ENCODE measurements around the gene C14orf180.

C14orf180 gene

GRCh38 chr14:104545942-104546501, 33.5 kb upstream of the C14orf180 start:
- no peak overlapping the region for H3K9ac ChIP-seq (ENCODE audit: low read length)
- H3K9me3 ChIP-seq (ENCODE audit: insufficient read depth, low read length) = no peaks in the 10 kb centered on the region
- no peaks in the 10 kb centered on the region for H3K79me2 ChIP-seq (ENCODE audit: low read length)
- H3K27ac ChIP-seq (ENCODE audit: low read length) = no peak overlapping the region
- no peaks in the 10 kb centered on the region for H3K36me3 ChIP-seq (replicated peaks; ENCODE audit: low read depth, low read length)
- no peaks in the 10 kb centered on the region for H4K20me1 ChIP-seq (ENCODE audit: insufficient read depth, low read length)
- TF ChIP-seq EZH2phosphoT487 (IDR thresholded peaks at IDR 0.05; ENCODE audit: low read depth) (no peak), CTCF (IDR thresholded peaks at IDR 0.05; ENCODE audit: low read depth, low read length) (no peak)
- H3K4me3 ChIP-seq (ENCODE audit: low read length) = no peak overlapping the region
- peaks cover 34% of the 10 kb centered on the region for H3K27me3 ChIP-seq (ENCODE audit: low read depth, low read length)
- no peak overlapping the region for H2AFZ ChIP-seq (ENCODE audit: low read depth, low read length)
- no peak overlapping the region for H3K4me2 ChIP-seq (ENCODE audit: low read length)
- no peaks in the 10 kb centered on the region for H3K4me1 ChIP-seq (ENCODE audit: low read length)

DNA sequence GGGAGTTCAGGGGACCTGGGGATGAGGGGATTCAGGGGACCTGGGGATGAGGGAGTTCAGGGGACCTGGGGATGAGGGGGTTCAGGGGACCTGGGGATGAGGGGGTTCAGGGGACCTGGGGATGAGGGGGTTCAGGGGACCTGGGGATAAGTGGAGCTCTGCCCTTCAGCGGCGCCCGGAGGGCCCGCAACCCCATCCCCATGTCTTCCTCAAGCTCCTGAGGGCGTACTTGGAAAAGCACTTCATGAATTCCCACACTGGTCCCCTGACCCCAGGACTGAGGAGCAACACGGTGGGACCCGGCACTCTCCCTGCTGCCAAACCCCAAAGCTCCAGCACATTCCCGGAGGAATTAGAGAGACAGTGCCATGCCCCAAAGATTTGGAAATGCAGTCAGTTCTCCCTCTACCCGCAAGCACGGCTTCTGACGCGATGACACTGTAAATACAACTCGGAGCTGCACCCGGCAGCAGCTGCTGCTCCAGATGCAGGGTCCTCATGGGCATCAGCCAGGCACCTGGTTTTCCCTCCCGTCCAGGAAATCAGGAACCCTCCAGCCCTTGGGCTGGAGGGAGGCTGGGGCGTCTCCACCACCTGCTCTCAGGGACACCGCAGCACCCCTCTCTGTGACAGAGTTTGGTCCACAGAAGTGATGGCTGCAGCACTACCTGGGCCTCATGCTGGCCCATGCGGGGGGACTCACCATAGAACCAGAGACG, 32.8 kb upstream of the C14orf180 start:
- no peaks in the 10 kb centered on the region for H4K20me1 ChIP-seq (ENCODE audit: insufficient read depth, low read length)
- no peak overlapping the region for H3K9ac ChIP-seq (ENCODE audit: low read length)
- no peak overlapping the region for H2AFZ ChIP-seq (ENCODE audit: low read depth, low read length)
- peaks cover 31% of the 10 kb centered on the region for H3K27me3 ChIP-seq (ENCODE audit: low read depth, low read length)
- no peak overlapping the region for H3K4me3 ChIP-seq (ENCODE audit: low read length)
- H3K4me2 ChIP-seq (ENCODE audit: low read length) = no peak overlapping the region
- no peaks in the 10 kb centered on the region for H3K79me2 ChIP-seq (ENCODE audit: low read length)
- H3K27ac ChIP-seq (ENCODE audit: low read length) = no peak overlapping the region
- no peaks in the 10 kb centered on the region for H3K4me1 ChIP-seq (ENCODE audit: low read length)
- no peaks in the 10 kb centered on the region for H3K36me3 ChIP-seq (replicated peaks; ENCODE audit: low read depth, low read length)
- no peaks in the 10 kb centered on the region for H3K9me3 ChIP-seq (ENCODE audit: insufficient read depth, low read length)
- TF ChIP-seq CTCF (IDR thresholded peaks at IDR 0.05; ENCODE audit: low read depth, low read length) (no peak), EZH2phosphoT487 (IDR thresholded peaks at IDR 0.05; ENCODE audit: low read depth) (no peak)

DNA sequence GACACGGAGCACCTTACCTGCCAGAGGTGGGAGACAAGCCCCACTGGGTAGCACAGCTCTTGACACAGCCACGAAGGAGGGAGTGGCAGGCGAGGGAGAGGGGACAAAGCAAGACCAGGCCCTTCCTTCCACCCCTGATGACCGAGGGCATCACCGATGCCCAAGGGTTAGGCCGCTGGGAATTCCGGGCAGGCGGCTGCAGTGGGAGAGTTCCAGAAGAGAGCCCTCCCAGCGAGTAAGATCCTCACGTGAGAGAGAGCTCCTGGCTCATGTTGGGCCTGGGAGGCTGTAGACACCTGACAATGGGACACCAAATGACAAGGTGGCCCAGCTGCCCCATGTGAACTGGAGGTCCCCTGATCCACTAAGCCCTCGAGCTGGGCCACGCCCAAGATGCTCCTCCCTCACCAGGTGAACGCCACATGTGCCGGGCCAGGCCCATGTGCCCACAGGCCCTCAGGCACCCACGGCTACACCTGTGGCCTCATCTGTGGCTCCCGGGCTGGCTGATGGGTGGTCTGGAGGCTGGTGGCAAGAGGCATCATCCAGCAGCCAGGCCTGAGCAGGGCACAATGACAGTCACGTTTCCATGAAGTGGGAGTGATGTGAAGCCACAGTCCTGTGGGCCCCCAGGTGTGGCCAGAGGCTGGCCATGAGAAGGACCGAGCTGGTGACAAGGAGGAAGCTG, 32.1 kb upstream of the C14orf180 start:
- no peaks in the 10 kb centered on the region for H3K79me2 ChIP-seq (ENCODE audit: low read length)
- H3K36me3 ChIP-seq (replicated peaks; ENCODE audit: low read depth, low read length) = no peaks in the 10 kb centered on the region
- H3K4me3 ChIP-seq (ENCODE audit: low read length) = no peak overlapping the region
- no peaks in the 10 kb centered on the region for H3K9me3 ChIP-seq (ENCODE audit: insufficient read depth, low read length)
- no peak overlapping the region for H3K9ac ChIP-seq (ENCODE audit: low read length)
- H3K27me3 ChIP-seq (ENCODE audit: low read depth, low read length) = peaks cover 27% of the 10 kb centered on the region
- no peak overlapping the region for H2AFZ ChIP-seq (ENCODE audit: low read depth, low read length)
- TF ChIP-seq CTCF (IDR thresholded peaks at IDR 0.05; ENCODE audit: low read depth, low read length) (no peak), EZH2phosphoT487 (IDR thresholded peaks at IDR 0.05; ENCODE audit: low read depth) (no peak)
- H3K27ac ChIP-seq (ENCODE audit: low read length) = no peak overlapping the region
- no peaks in the 10 kb centered on the region for H3K4me1 ChIP-seq (ENCODE audit: low read length)
- no peaks in the 10 kb centered on the region for H4K20me1 ChIP-seq (ENCODE audit: insufficient read depth, low read length)
- no peak overlapping the region for H3K4me2 ChIP-seq (ENCODE audit: low read length)

DNA sequence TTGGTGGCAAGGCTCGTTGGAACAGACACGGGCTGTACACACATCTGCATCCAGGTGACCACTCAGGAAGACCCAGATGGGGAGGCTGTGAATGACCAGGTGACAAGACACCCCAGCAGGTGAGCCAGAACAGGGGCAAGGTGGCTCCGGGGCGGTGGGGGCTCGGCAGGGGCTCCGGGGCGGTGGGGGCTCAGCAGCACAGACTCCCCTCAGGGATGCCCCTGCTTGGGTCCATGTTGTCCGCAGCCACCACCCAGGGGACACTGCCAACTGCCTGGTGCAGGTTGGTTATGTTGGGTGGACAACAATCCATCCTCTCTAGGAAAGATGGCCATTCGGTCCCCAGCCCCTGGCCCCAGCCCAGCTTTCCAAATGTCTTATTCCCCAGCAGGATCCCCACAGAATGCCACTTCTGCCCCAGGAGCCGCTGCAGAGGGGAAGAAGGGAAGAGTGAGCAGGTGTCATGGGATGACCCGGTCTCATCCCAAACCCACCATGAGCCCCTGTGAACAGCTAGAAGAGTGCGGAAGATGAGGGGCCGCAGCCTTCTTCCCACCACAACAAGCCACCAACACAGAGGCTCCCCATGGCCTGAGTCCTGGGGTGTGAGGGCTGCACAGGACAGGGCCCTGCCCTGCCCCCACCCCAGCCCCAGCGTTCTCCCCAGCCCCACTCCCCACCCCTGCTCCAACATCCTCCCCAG, 31.4 kb upstream of the C14orf180 start:
- H3K4me3 ChIP-seq (ENCODE audit: low read length) = no peak overlapping the region
- H3K9ac ChIP-seq (ENCODE audit: low read length) = no peak overlapping the region
- H3K9me3 ChIP-seq (ENCODE audit: insufficient read depth, low read length) = no peaks in the 10 kb centered on the region
- H3K4me2 ChIP-seq (ENCODE audit: low read length) = no peak overlapping the region
- no peaks in the 10 kb centered on the region for H3K79me2 ChIP-seq (ENCODE audit: low read length)
- no peak overlapping the region for H3K27ac ChIP-seq (ENCODE audit: low read length)
- no peak overlapping the region for H2AFZ ChIP-seq (ENCODE audit: low read depth, low read length)
- H3K27me3 ChIP-seq (ENCODE audit: low read depth, low read length) = peaks cover 21% of the 10 kb centered on the region
- no peak for TF ChIP-seq CTCF (IDR thresholded peaks at IDR 0.05; ENCODE audit: low read depth, low read length)
- TF ChIP-seq EZH2phosphoT487 (IDR thresholded peaks at IDR 0.05; ENCODE audit: low read depth) = no peak
- no peaks in the 10 kb centered on the region for H3K4me1 ChIP-seq (ENCODE audit: low read length)
- no peaks in the 10 kb centered on the region for H3K36me3 ChIP-seq (replicated peaks; ENCODE audit: low read depth, low read length)
- H4K20me1 ChIP-seq (ENCODE audit: insufficient read depth, low read length) = no peaks in the 10 kb centered on the region

All from OCI-LY3 (cell line).